Small intestine (tissue), 16 donors: ENCODE data around the gene HDAC1. TPM values are rescaled to one million over a fixed set of nuclear protein-coding genes. Genes with fewer than 3 reads are reported as not detected.
A peak's percentile ranks its signal among the peaks of the same experiment; 100 is the strongest.

ENCODE experiments used
- DNase-seq, 2 donors: peaks; one replicate each; pipeline versions ENCODE4 v3.0.0 to v3.0.0-alpha.2; 2013
- FAIRE-seq: peaks from 2 replicates; lab custom pipeline; 2012; peaks lifted over from hg19 to GRCh38; lab: Jason Lieb, UNC
- H3K27ac ChIP-seq, 3 donors: one replicate each; pipeline ENCODE4 v1.5.1; 2013; ENCODE audit warnings: low read length in 2 of 3, mild to moderate bottlenecking in 2 of 3, control low read depth in 1 of 3, inconsistent platforms in 1 of 3, low read depth in 1 of 3, moderate library complexity in 1 of 3
- H3K27me3 ChIP-seq, 3 donors: one replicate each; pipeline ENCODE4 v1.6.1; 2013; ENCODE audit warnings: low read length in 3 of 3, inconsistent platforms in 1 of 3; ENCODE audit not compliant: control insufficient read depth in 3 of 3, insufficient read depth in 3 of 3
- H3K36me3 ChIP-seq, 3 donors: one replicate each; pipeline ENCODE4 v1.6.1; 2013; ENCODE audit warnings: low read length in 3 of 3, inconsistent platforms in 1 of 3, low read depth in 1 of 3, mild to moderate bottlenecking in 1 of 3, moderate library complexity in 1 of 3; ENCODE audit not compliant: control insufficient read depth in 3 of 3, insufficient read depth in 2 of 3
- H3K4me1 ChIP-seq, 3 donors: one replicate each; pipeline ENCODE4 v1.6.1; 2013; ENCODE audit warnings: low read length in 2 of 3, inconsistent platforms in 1 of 3, low read depth in 1 of 3, mild to moderate bottlenecking in 1 of 3, moderate library complexity in 1 of 3; ENCODE audit not compliant: control insufficient read depth in 3 of 3, insufficient read depth in 2 of 3
- H3K4me3 ChIP-seq, 3 donors: one replicate each; pipeline ENCODE4 v1.5.1; 2013; ENCODE audit warnings: low read length in 3 of 3, control low read depth in 1 of 3, inconsistent platforms in 1 of 3, low read depth in 1 of 3, mild to moderate bottlenecking in 1 of 3, moderate library complexity in 1 of 3
- H3K9me3 ChIP-seq, 2 donors: one replicate each; pipeline ENCODE4 v1.6.1; 2013; ENCODE audit warnings: low read depth in 1 of 2, low read length in 1 of 2; ENCODE audit not compliant: control insufficient read depth in 2 of 2, insufficient read depth in 1 of 2
- WGBS, 3 donors: extraction: QIAGEN DNeasy Blood & Tissue Kit; methylation state at CpG; one replicate each; pipeline ENCODE4 v1.1.7; 2013; 5-methylcytosine and 5-hydroxymethylcytosine counted together
- long read RNA-seq, 10 donors: transcript quantifications; one replicate each; lab custom pipeline, GENCODE V29; 2026
- polyA plus RNA-seq, 4 donors: library from polyadenylated mRNA; stranded (reverse) in 3 of 4; unstranded in 1 of 4; fragments of 200-250 nt in 3 of 4; fragments of 120-200 nt in 1 of 4; gene quantifications; one replicate each; pipeline versions ENCODE4 v1.2.1 to v1.2.3, GENCODE V29; 2013
- donor health status: healthy with polysubstance abuse.
- donor health status: control.
- donor health status: control.
- donor health status: Bipolar disorder and iron deficiency.
- donor health status: healthy.

HDAC1 gene
- 100 to 1,000 TPM in 3 of 4 donors, 10 to 100 TPM in 1; 87.0 to 161 (median 112) TPM for polyA plus RNA-seq
- long read RNA-seq, donor 1 = 0 reads
- long read RNA-seq, donor 2, transcript HDAC1-201 (14 exons, 2,124 nt) = major isoform, 16 of 21 reads
- long read RNA-seq, donor 2, partial matches to known transcripts = 5 of 21 reads
- long read RNA-seq, donor 2, other reads (novel, unspliced or antisense) = 0 of 21 reads
- long read RNA-seq, donor 3, transcript HDAC1-201 (14 exons, 2,124 nt) = major isoform, 17 of 32 reads
- long read RNA-seq, donor 3, partial matches to known transcripts = 14 of 32 reads
- long read RNA-seq, donor 3, other reads (novel, unspliced or antisense) = 0 of 32 reads
- long read RNA-seq, donor 4, partial matches to known transcripts = 0 of 1 reads
- long read RNA-seq, donor 4, other reads (novel, unspliced or antisense) = 0 of 1 reads
- long read RNA-seq, donor 5, transcript HDAC1-201 (14 exons, 2,124 nt) = major isoform, 7 of 9 reads
- long read RNA-seq, donor 5, partial matches to known transcripts = 0 of 9 reads
- long read RNA-seq, donor 5, other reads (novel, unspliced or antisense) = 0 of 9 reads
- long read RNA-seq, donor 6, transcript HDAC1-201 (14 exons, 2,124 nt) = major isoform, 22 of 51 reads
- long read RNA-seq, donor 6, partial matches to known transcripts = 28 of 51 reads
- long read RNA-seq, donor 6, other reads (novel, unspliced or antisense) = 0 of 51 reads
- long read RNA-seq, donor 7 = 0 reads
- long read RNA-seq, donor 8, partial matches to known transcripts = 0 of 2 reads
- long read RNA-seq, donor 8, other reads (novel, unspliced or antisense) = 0 of 2 reads
- long read RNA-seq, donor 9, partial matches to known transcripts = 0 of 4 reads
- long read RNA-seq, donor 9, other reads (novel, unspliced or antisense) = 0 of 4 reads
- long read RNA-seq, donor 10, transcript HDAC1-201 (14 exons, 2,124 nt) = major isoform, 43 of 82 reads
- long read RNA-seq, donor 10, partial matches to known transcripts = 32 of 82 reads
- long read RNA-seq, donor 10, other reads (novel, unspliced or antisense) = 0 of 82 reads

- H3K27me3 ChIP-seq = no peaks in the 10 kb centered on the region
- H3K27ac ChIP-seq = peak within 1 kb of the TSS; percentile 85 to 93 (median 90)
- no peaks in the 10 kb centered on the region for H3K9me3 ChIP-seq
- FAIRE-seq (no peak), DNase-seq (peak; percentile 98)
- peaks cover 0 to 9% (median 0%) of the 10 kb centered on the region in 3 donors for H3K36me3 ChIP-seq
- H3K4me1 ChIP-seq = peaks cover 0 to 4% (median 0%) of the 10 kb centered on the region in 3 donors
- peak within 1 kb of the TSS; percentile 77 to 95 (median 77) for H3K4me3 ChIP-seq
- WGBS, 3 donors = 0% methylated on average over 62 to 67 of the region's 67 CpGs
Observed at GRCh38 chr1:32291708-32292538, at the start of gene HDAC1. Gene HDAC1 (plus strand): TSS chr1:32292083. CDS start chr1:32292170, 87 bp downstream.

GRCh38 chr1:32242341-32242851 is 49.5 kb upstream of the HDAC1 start:
- Histone ChIP-seq H3K4me1 (peaks cover 0 to 21% (median 5%) of the 10 kb centered on the region in 3 donors), H3K36me3 (no peaks in the 10 kb centered on the region), H3K9me3 (no peaks in the 10 kb centered on the region), H3K27ac (peak overlapping the region in 1 of 3 donors; percentile 48), H3K4me3 (no peak overlapping the region), H3K27me3 (no peaks in the 10 kb centered on the region)
- FAIRE-seq = no peak
- 34 to 51% (median 45%) methylated on average over 7 of the region's 7 CpGs for WGBS, 3 donors
- DNase-seq = no peak

- WGBS, 3 donors = 56 to 78% (median 69%) methylated on average over 3 of the region's 3 CpGs
- Histone ChIP-seq H3K36me3 (no peaks in the 10 kb centered on the region), H3K4me3 (no peak within 1 kb of the TSS), H3K4me1 (peaks cover 0 to 21% (median 8%) of the 10 kb centered on the region in 3 donors), H3K9me3 (no peaks in the 10 kb centered on the region), H3K27ac (peak within 1 kb of the TSS in 1 of 3 donors; percentile 79), H3K27me3 (no peaks in the 10 kb centered on the region)
- FAIRE-seq = no peak
- no peak for DNase-seq
Observed at GRCh38 chr1:32246888-32247273, 45.0 kb upstream of the HDAC1 start, which contains the start of gene FAM167B. Gene FAM167B (plus strand): TSS chr1:32247222. CDS start chr1:32247422, 200 bp downstream.

- FAIRE-seq (no peak), DNase-seq (no peak)
- H3K27ac ChIP-seq = peak overlapping the region in 1 of 3 donors; percentile 79
- peaks cover 0 to 21% (median 8%) of the 10 kb centered on the region in 3 donors for H3K4me1 ChIP-seq
- WGBS, 3 donors = 76 to 84% (median 77%) methylated on average over 12 of the region's 12 CpGs
- no peaks in the 10 kb centered on the region for H3K27me3 ChIP-seq
- H3K36me3 ChIP-seq = no peaks in the 10 kb centered on the region
- no peaks in the 10 kb centered on the region for H3K9me3 ChIP-seq
- no peak overlapping the region for H3K4me3 ChIP-seq
Observed at GRCh38 chr1:32247452-32247851, 44.4 kb upstream of the HDAC1 start.

- Histone ChIP-seq H3K4me3 (no peak overlapping the region), H3K27me3 (no peaks in the 10 kb centered on the region), H3K27ac (peak overlapping the region in 2 of 3 donors; percentile 52 to 79), H3K36me3 (no peaks in the 10 kb centered on the region), H3K9me3 (no peaks in the 10 kb centered on the region), H3K4me1 (peaks cover 0 to 21% (median 8%) of the 10 kb centered on the region in 3 donors)
- FAIRE-seq = no peak
- DNase-seq = peak; percentile 74 to 85
- WGBS, 3 donors = 5 to 9% (median 5%) methylated on average over 20 to 31 of the region's 31 CpGs
Observed at GRCh38 chr1:32247983-32248889, 43.6 kb upstream of the HDAC1 start.

GRCh38 chr1:32249831-32250525 is 41.9 kb upstream of the HDAC1 start:
- FAIRE-seq (no peak), DNase-seq (peak; percentile 71 to 77)
- H3K4me3 ChIP-seq = no peak overlapping the region
- no peaks in the 10 kb centered on the region for H3K9me3 ChIP-seq
- H3K36me3 ChIP-seq = no peaks in the 10 kb centered on the region
- 50 to 74% (median 53%) methylated on average over 9 of the region's 9 CpGs for WGBS, 3 donors
- no peaks in the 10 kb centered on the region for H3K27me3 ChIP-seq
- H3K4me1 ChIP-seq = peaks cover 0 to 21% (median 8%) of the 10 kb centered on the region in 3 donors
- peak overlapping the region; percentile 51 to 86 (median 56) for H3K27ac ChIP-seq
